Midbrain (tissue), 1 donor: ENCODE results near the gene CBX2.

ENCODE experiments used
- DNase-seq: peaks from one replicate; lab custom pipeline; 2025; lab: John Stamatoyannopoulos, UW

CBX2 gene

DNA sequence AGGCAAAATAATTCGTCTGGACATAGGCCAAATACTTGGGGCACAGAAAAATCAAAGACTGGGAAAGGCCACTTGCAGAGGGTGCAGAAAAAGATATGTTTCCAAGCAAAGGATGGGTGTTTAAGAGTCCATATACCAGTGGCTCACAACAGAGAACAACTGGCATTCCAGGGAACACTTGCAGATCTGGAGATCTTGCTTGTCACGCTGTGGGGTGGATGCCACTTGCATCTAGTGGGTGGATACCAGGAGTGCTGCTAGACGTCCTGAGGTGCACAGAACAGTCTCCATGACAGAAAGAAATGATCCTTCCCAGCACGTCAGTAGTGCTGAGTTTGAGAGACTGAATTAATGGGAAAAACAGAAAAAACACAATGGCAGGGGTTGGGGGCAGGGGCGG lies 10.5 kb downstream of the CBX2 start:
- DNase-seq, result no peak

DNA sequence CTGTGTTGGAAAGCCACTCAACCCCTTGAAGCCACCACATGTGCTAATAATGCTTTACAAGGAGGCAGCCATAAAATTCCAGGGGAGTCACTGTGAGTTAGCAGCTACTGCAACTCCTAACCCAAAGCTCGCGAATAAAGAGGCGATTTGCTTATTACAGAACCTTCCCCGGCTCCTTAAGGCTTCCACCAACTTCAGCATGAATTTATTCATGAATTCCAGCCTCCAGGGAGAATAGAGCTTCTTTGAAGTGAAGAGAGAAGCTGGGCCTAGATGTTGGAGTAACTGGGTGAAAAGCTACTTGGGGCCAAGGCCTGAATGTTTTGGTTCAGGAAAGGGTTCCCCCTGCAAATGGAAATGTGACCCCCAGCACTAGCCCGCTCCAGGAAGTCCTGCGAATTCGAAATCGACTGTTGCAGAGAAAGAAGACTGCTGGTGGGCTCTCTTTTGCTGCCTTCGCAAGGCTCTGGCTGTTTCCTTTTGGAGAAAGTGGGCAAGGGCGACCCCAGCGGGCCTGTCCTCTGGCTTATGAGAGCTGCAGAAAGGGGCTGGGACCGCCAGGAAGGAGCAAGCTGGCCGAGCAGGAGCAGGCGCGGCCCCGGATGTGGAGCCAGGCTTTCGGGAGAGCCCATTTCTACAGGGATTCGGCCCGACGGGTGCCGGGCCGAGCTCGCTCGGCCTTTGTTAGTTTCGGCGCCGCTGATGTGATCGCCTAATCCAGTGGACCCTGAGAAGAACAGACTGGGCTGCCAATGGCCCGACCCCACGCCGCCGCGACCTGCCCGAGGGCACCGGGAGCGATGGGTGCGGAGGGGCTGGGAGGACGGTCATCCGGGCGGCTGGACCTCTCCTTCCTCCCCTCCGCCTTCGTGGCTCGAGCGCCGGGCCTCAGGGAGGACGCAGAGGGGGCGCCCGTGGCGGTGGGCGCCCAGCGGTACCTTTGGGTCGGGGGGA lies 11.3 kb downstream of the CBX2 start:
- DNase-seq, result no peak

DNA sequence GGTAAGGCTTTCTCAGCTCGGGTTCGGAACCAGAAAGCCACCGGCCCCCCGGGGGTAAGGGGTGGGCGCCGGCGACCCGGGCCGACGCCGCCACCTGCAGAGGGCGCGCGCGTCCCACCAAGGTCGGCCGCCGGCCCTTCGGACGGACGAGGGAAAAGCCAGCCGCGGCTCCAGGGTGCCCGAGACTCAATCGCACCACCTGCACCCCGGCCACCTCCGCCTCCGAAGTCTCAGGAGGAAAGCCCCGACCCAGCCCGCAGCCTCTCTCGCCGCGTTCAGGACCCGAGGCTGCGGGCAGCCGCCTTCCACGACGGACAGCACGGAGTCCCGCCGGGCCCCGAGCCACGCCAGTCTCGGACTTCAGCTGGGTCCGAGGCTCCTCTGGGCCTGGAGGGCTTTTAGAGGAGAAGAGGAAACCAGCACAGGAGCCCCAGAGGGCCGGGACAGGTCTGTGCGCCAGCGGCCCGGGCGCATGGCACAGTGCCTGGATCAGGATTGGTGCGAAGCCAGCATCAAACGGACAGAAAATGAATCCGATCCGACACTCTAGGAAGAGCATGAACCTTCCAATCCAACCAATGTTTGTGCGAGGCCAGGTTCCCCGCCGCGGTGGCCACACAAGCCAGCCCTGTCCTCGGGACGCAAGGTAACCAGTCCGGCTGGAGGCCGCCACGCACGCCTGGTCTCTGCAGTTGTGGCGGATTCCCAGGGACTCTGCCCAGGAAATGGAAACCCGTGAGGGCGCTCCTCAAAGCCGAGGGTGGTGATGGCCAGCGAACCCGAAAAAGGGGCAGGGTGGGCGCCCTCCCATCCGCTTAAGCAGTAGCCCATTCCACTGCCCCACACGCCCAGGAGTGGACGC lies 12.2 kb downstream of the CBX2 start:
- peak; percentile 30 for DNase-seq

DNA sequence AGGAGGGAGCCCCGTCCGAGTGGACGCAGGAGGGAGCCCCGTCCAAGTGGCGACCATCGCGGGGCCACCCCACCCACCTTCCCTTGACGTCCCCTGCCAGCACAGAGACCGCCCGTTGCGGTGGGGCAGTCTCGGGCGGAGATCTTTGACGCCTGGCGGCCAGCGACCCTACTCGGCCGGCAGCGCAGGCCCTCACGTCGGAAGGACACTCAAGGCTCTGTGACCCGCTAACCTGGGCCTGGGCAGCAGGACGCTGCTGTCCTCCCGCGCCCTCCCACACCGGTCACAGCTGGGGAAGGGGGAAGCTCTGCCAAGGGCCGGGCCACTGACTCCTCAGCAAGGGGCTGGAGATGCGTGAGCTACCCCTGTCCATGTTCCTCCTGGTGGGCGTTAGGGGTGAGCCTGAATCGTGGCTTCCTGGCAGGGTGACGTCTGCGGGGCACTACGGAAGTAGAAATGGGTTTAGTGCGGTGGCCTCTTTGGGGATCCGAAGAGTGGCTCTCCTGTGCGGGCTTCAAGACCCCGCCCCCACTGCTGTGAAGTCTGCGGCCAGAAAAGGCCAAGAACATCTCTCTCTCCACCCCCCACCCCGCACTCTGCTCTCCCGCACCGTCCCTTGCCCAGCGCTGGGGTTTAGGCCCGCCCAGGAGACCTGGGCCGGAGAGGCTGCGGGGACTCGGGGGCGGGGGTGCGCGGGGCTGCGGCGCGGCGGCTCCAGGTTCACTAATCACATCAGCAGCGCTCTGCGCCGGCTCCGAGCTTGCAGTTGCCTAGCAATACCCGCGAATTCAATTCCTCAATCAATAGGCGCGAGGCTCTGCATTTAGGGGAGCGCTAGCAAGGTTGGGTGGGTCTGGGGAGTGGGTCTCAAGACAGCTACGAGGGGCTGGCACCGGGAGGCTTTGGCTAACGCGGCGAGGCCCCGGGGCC lies 13.1 kb downstream of the CBX2 start:
- no peak for DNase-seq

DNA sequence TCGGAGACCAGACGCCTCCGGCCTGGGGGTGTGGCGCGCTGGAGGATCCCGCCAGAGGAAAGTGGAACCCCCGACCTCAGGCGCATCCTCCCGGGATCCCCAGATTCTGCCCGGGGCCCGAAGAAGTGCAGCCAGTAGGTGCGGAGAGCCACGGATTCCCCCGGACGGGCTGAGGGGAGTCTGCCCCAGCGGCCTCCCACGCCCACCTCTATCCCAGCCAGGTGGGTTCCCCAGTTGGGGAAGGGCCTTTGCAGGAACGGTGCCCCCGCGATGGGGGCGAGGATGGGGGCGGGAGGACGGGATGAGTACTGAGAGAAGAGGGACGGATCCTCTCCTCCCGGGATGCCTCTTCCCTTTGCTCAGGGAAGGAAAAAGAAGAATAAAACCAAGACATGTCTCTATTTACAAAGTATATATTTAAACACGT lies 13.8 kb downstream of the CBX2 start:
- no peak for DNase-seq

DNA sequence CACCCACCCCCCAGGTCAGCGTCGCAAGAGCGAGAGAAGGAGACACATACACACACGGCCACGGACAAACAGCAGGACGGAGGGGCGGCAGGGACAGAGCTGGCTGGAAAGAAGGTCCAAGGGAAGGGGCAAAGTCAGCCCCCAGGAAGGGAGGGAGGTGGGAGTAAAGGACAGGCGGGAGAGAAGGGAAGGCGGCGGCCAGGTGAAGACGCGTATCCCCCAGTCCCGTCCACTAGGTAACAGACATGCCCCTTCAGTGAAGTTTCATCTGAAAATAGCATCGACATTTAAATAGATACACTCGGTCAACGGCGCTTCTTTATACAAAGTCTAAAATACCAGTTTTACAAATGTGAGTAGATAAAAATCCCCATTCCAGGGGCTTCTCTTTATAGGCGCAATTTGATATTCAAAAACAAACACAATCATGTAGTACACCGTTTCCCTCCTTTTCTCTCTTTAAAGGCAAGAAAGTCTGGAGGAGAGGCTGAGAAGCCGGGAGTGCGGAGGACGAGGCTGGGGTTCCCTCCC lies 14.5 kb downstream of the CBX2 start:
- no peak for DNase-seq

DNA sequence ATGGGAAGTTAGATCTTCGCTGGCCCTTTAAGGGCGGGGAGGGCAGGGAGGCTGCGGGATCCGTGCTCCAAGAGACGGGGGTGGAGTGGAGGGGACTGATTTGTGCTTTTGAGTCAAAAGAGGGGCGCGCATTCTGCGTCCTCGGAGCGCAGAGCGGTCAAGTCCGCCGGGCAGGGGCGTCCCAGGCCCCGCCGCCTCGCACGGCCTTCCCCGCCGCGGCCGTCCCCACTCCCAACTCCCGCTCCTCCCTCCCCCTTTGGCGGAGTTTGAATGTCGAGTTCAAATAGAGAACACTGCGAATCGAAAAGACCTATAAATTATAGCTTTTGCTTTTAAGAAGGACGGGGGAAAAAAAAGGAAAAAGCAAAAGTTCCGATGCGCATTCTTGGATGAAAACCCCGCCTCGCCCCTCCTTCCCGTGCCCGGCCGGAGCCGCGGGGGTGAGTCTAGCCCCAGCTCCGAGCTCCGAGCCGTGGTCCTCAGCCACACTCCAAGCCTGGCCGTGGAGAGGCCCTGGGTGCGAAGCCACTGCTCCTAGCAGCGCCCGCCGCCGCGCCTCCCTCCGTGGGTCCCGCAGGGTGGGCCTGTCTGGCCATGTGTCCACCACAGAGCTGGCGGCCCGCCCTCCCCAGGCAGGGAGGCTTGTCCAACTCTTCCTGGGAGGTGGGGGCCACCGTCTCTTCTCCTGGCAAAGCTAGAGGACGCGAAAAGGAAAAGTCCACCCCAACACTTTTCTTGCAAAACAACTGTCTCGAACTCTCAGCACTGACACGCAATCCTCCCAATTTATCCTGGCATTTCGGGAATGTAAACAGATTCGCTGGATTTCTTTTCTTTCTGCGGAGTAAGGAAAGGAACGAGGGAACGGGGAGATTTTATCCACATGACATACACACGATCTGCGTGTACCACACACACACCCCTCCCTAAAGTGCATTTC lies 15.3 kb downstream of the CBX2 start:
- no peak for DNase-seq

DNA sequence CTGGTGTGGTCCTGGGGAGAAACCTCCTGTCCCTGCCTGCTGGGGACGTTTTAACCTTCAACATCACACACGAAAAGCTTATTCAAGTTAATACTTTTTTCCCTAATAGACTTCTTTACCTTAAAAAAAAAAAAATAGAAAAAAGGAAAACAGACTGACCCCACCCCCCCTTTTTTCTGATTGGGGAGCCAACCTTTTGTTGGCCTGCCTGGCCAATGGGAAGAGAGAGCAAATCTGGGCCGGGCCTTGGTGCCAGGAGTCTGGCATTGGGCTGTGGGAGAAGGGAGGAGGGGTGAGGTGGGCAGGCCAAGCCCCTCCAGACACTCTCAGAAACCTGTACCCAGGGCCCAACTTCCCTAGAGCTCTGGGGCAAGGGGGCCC lies 16.0 kb downstream of the CBX2 start:
- no peak for DNase-seq

DNA sequence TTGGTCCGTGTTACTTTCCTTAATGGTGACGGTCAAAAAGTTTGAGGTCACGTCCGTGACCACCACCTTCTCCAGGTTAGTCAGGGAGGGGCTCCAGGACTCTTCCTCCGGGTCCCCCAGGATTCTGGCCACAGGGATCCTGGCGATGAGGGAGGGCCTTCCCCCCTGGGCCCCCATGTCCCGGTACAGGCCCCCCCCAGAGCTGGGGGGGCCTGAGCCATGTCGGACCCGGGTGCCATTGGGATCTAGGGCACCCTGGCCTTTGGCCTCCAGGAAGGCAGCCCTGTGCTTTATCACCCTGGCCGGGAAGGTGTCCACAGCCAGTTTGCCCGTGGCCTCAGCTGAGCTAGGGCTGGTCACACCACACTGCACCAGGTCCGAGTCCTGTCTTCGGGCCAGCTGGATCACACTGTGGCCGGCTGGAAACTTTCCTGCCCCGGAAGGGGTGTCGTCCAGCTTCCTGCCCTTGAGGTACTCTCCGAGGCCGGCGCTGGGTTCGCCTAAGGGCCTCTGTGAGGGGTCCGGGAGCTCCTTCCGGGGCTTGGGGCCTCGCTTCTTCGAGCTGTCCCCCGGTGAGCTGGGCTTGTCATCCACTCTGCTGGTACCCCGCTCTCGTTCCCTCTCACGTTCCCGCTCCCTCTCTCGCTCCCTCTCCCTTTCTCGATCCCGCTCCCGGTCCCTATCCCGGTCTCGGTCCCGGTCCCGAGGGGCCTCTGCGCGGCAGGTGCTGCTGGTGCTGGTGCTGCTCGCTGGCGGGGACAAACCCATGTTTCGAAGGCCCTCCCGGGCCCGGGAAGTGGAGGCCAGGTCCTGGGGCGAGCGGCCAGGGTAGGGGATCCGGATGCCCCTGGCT lies 16.9 kb downstream of the CBX2 start:
- no peak for DNase-seq

DNA sequence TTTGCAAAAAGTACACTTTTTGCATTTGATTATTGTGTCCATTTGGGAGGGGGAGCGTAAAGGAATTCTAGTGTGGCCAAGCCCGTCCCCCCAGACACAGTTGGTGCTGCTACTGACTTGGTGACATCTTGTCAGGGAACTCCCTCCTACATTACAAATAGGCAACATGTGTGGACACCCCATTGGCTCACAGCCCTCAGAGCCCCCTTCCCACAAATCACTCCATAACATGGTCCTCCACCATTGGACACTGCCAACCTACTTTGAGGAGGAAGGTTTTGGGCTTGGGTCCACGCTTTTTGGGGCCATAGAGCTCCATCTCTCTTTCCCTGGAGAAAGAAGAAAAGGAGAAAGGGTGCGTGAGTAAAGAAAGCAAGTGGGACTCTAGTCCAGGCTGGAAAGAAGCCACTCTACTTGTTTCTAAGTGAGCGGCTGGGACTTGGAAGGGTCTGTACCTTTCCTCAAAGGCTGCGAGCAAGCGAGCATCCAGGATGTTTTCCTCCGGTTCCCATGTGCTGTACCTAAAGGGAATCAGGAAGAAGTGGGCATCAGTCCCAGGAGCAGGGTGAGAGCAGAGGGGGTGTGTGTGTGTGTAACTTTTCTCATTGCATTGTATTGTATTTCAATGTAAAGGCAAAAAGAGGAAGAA lies 18.0 kb downstream of the CBX2 start:
- no peak for DNase-seq

DNA sequence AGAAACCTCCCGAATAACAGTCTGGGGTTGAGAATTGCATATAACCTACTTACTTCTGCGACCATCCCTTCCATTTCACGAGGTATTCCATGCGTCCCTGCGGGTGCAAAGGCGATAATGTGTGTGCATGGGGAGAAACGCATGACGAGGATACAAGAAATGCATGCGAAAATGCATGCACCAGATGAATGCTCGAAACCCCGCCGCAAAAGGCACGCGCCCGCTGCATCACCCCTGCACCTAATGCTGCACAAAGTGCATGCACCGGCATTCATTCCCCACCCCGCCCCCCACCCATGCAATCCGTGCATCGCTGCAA lies 18.5 kb downstream of the CBX2 start:
- DNase-seq, result no peak

DNA sequence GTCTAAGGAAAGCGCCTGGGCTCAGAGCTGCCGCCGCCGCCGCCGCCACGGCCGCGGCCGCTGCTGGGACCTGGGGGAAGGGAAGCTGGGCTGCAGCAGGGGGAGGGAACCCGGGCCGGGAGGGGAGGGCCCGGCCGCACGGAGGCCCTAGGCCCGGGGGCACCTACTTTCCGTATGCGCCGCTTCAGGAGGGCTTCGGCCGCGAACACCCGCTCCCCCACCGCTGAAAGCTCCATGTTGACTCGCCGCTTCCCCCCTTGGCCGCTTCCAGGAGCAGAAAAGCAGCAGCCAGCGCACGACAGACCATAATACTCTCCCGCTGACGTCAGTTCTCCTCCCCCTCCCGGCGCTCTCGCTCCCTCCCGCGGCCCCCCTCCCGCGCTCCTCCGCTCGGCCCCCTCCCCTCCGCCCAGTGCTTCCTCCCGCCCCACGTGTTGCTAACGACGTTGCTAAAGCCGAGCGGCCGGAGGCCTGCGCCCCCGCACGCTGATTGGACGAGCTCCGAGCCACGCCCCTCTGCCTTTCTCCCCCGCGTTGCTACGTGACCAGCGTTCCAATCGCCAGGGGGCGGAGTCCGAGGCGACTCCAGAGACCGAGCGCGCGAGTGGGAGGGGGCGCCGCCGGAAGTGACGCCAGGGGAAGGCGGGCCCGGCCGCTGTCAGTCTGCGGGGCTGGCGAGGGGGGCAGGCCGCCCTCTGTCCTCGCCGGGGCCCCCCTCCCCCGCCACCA lies 19.0 kb downstream of the CBX2 start, which contains the start of gene CBX8:
TSS of gene CBX8 (minus strand) at position 315 of the 729 bp plus-strand sequence. CDS start at position 236, 79 bp downstream.
- DNase-seq, result peak; percentile 100

DNA sequence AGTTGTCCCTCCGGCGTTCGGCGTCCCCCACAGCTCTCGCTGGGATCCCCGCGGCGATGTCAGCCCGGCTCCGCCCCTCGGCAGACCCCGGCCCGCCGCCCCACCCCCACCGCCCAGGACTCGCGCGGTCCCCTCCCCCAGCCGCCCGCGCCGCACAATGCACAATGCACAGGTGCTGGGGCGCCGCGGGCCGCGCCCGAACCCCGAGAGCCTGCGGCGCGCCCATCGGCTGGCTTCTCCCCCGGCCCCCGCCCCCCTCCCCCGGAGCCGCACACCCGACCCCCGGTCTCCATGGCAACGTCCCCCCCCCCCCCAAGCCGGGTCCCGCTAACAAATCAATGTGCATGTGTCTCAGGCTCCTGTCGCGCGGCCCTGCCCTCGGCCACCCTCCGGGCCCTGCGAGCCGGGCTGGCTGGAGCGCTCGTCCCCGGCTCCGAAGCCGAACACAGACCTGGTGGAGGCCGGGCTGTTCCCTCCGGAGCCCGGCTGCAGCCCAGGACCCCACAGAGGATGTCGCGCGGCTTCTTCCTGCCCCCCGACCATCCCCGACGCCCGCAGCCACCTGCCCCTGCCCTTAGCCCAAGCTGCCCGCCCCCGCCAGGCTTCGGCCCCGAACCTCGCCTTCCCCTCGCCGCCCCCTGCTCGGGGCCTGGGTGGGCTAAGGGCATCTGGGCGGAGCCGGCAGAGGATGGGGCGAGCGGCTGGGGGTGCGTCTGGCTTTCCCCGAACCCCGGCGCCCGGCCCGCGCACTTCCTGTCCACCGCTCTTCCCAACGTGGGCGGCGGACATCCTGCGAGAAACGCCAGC lies 19.7 kb downstream of the CBX2 start:
- DNase-seq, result no peak

DNA sequence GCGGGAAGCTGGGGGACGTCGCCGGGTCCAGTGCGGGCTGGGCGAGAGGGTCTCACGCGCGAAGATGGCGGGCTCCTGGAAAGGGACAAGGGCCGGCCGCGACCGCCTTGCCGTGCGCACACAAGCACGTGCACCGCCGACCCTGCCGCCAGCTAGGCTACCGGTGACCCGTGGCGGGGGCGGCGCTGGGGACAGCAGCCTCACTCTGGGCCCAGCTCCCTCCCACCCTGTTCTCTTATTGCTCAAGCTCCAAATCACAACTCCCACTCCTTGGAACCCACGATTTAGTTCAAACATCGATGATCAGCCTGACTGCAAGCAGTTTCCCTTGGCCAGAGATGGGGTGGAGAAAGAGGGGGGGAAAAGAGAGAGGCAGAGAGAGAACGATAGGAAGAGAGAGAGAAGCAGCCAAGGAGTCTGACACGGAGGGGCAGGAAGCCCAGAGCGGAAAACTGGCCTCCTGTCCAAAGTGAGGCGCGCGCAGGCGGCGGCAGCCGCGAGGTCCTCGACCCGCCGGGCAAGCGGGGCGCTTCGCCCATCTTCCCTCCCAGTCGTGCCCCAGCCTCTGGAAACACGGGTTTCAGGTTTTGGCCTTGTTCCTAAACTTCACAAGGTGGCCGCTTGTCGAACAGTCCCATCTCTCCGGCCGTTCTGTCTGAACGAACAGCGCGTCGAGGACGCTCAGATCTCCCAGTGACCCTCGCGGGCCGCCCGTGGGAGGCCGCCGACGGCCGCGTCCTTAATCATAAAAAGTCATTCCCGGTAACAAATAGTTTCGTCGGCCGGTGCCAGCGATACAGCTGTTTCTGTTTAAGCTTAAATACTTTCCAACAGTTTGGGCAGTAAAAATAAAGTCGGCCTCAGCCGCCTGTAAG lies 20.6 kb downstream of the CBX2 start:
- DNase-seq, result no peak

DNA sequence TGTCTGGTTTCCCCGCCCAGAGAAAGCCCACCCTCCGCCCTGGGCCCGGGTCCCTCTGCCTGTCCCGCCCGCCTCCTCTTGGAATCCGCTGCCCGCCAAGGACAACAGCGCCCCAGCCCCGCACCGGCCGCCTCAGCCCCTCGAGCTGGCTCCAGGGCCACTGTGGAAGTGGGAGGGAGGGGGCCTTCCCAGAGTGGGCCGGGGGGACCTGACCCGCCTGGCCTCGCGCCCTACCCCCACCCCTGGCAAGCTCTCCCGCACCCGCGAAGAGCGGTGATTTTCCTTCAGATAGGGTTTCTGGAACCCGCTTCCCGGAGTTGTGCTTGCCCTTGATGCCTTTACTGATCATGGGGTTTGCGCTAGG lies 21.2 kb downstream of the CBX2 start:
- DNase-seq, result no peak

DNA sequence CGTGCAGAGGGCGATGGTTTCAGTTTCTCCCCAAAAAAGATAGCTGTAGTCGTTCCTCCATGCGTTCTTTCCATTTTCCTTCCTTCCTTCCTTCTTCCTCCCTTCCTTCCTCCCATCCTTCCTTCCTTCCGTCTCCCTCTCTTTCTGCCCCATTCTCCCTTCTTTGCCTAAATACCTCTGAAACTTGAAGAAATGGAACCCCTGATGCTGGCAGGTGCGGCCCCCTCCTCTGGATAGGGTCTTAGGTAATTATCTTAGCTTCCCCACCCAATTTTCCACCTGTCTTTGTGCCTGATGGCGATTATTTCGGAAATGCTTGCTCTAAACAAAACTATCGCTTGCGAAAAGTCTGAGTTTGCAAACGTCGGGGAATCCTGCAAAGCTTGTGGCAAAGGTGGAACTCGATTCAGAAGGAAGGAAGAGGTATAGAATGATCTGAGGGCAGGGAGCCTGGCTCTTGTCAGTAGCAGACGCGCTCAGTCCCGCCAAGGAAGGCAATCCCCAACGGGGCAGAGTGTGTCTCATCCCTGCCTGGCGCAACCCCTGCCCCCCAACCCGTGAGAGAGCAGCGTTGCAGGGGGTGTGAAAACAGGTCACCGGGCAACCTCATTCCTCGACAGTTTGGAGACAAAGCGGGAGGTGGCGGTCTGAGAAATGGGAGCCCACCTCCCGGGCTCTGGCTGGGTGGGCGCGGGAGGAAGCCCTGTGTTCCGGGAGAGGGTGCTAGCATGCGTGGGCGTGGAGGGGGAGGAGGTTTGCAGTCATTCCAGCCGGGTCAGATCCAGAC lies 21.8 kb downstream of the CBX2 start:
- no peak for DNase-seq
